Peyer's patch (tissue), 4 donors: ENCODE results near the gene SLC10A1.
A peak's percentile ranks its signal among the peaks of the same experiment; 100 is the strongest.

Experiments
- POLR2A ChIP-seq, 2 donors: fragments of 450-650 bp; IDR thresholded peaks; one replicate each; pipeline ENCODE4 v1.5.1; 2017; ENCODE audit warnings: antibody characterized with exemption in 2 of 2, mild to moderate bottlenecking in 2 of 2, moderate library complexity in 2 of 2
- TF ChIP-seq, protein P1 (sequence below), 6 experiments: fragments of 450-650 bp in 4 of 6; fragments of 200-600 bp in 2 of 6; sonication (generic) in 1 of 6; IDR thresholded peaks; one replicate each; pipeline ENCODE4 v1.5.1; 2017 to 2019; ENCODE audit warnings: antibody characterized with exemption in 6 of 6, mild to moderate bottlenecking in 3 of 6, moderate library complexity in 1 of 6

- TF ChIP-seq, protein P1, sequence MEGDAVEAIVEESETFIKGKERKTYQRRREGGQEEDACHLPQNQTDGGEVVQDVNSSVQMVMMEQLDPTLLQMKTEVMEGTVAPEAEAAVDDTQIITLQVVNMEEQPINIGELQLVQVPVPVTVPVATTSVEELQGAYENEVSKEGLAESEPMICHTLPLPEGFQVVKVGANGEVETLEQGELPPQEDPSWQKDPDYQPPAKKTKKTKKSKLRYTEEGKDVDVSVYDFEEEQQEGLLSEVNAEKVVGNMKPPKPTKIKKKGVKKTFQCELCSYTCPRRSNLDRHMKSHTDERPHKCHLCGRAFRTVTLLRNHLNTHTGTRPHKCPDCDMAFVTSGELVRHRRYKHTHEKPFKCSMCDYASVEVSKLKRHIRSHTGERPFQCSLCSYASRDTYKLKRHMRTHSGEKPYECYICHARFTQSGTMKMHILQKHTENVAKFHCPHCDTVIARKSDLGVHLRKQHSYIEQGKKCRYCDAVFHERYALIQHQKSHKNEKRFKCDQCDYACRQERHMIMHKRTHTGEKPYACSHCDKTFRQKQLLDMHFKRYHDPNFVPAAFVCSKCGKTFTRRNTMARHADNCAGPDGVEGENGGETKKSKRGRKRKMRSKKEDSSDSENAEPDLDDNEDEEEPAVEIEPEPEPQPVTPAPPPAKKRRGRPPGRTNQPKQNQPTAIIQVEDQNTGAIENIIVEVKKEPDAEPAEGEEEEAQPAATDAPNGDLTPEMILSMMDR (IDR thresholded peaks at IDR 0.05), result peak; percentile 86 to 98 (median 96)
- TF ChIP-seq POLR2A (IDR thresholded peaks at IDR 0.05), result peak in 1 of 2 donors; percentile 11
Observed at GRCh38 chr14:69726761-69727511, 70.1 kb downstream of the SLC10A1 start.
